ENCODE data around the gene ERC2. TPM values are rescaled to one million over a fixed set of nuclear protein-coding genes. Genes with fewer than 3 reads are reported as not detected.

Gene ERC2
- total and polyA plus RNA-seq, 11 donors: 0.16 to 3.8 (median 1.6) TPM

DNA sequence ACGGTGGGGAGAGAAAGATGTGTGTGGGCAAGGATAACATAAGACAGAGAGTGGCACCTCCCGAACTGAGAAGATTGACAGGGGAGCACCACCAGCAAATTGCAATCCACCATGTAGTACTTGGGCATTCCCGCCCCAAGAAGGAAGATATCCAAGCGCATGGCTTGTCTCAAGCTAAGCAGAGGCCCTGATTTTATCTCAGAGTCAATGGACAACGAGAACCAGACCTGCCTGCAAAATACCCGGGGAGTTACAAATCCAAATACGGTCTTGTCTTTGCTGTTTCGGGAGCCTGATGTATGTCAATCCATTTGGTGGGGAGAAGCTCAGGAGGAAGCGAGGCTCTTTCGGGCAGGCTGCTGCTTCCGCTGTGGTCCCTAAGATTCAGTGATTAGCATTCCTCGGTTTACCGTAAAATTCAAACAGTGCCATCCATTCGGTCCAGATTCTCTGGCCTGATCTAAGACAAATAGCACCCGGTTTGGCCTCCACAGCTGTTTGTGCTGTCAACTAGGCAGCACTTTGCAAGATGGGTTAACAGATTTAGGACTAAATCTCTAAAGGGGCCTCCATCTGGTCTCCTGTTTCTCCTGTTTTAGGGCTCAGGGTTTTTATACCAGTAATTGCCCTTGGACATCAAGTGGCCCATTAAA, 883.4 kb downstream of the ERC2 start:
- Histone ChIP-seq H3K4me3 (no peak overlapping the region), H3K4me1 (no peaks in the 10 kb centered on the region), H3K27me3 (no peaks in the 10 kb centered on the region), H3K9me3 (no peaks in the 10 kb centered on the region), H3K36me3 (no peaks in the 10 kb centered on the region), H3K27ac (no peak overlapping the region)
- 74 to 82% (median 81%) methylated on average over 15 of the region's 15 CpGs for WGBS, 4 donors
- TF ChIP-seq POLR2A (IDR thresholded peaks at IDR 0.05): no peak
- TF ChIP-seq, protein P1, sequence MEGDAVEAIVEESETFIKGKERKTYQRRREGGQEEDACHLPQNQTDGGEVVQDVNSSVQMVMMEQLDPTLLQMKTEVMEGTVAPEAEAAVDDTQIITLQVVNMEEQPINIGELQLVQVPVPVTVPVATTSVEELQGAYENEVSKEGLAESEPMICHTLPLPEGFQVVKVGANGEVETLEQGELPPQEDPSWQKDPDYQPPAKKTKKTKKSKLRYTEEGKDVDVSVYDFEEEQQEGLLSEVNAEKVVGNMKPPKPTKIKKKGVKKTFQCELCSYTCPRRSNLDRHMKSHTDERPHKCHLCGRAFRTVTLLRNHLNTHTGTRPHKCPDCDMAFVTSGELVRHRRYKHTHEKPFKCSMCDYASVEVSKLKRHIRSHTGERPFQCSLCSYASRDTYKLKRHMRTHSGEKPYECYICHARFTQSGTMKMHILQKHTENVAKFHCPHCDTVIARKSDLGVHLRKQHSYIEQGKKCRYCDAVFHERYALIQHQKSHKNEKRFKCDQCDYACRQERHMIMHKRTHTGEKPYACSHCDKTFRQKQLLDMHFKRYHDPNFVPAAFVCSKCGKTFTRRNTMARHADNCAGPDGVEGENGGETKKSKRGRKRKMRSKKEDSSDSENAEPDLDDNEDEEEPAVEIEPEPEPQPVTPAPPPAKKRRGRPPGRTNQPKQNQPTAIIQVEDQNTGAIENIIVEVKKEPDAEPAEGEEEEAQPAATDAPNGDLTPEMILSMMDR (IDR thresholded peaks at IDR 0.05): no peak
- ATAC-seq: no peak
- DNase-seq: no peak
- intact Hi-C loops (cut with DNase I): no loop called here

- Histone ChIP-seq H3K4me3 (no peak overlapping the region), H3K9me3 (no peaks in the 10 kb centered on the region), H3K27me3 (no peaks in the 10 kb centered on the region), H3K36me3 (no peaks in the 10 kb centered on the region), H3K4me1 (no peaks in the 10 kb centered on the region), H3K27ac (no peak overlapping the region)
- intact Hi-C loops (cut with DNase I): no loop called here
- TF ChIP-seq POLR2A (IDR thresholded peaks at IDR 0.05): no peak
- TF ChIP-seq, protein P1 (IDR thresholded peaks at IDR 0.05): no peak
- 74 to 92% (median 85%) methylated on average over 3 of the region's 3 CpGs for WGBS, 4 donors
- no peak for ATAC-seq
- DNase-seq: no peak
Observed at GRCh38 chr3:55584030-55584429, 884.2 kb downstream of the ERC2 start.

- intact Hi-C loops (cut with DNase I): no loop called here
- 63 to 76% (median 66%) methylated on average over 2 to 3 of the region's 3 CpGs for WGBS, 4 donors
- no peak overlapping the region for H3K4me3 ChIP-seq
- no peaks in the 10 kb centered on the region for H3K27me3 ChIP-seq
- H3K9me3 ChIP-seq: peaks cover 0 to 2% (median 0%) of the 10 kb centered on the region in 12 donors
- no peak for TF ChIP-seq POLR2A (IDR thresholded peaks at IDR 0.05)
- TF ChIP-seq, protein P1 (IDR thresholded peaks at IDR 0.05): no peak
- no peak for DNase-seq
- ATAC-seq: no peak
- no peaks in the 10 kb centered on the region for H3K36me3 ChIP-seq
- no peaks in the 10 kb centered on the region for H3K4me1 ChIP-seq
- H3K27ac ChIP-seq: no peak overlapping the region
Observed at GRCh38 chr3:55583475-55583874, 884.8 kb downstream of the ERC2 start.

DNA sequence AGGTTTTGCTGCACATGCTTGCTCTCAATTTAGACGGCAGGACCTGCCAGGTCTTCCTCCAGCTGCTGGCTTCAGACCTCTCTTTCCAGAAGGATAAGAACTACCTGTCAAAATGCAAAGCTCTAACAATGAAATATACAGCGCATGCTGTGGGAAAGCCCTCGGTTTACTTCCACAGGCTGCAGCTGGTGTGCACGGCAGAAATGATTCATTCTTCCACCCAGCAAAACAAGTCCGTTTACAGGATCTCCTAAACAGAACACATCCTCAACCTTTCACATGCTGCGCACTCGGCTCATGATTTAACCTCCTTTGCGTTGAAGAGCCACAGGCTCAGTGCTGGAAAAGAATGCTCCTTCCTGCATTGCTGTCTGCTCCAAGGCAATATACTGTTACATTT, 888.8 kb downstream of the ERC2 start:
- H3K27ac ChIP-seq: no peak overlapping the region
- DNase-seq: no peak
- H3K36me3 ChIP-seq: no peaks in the 10 kb centered on the region
- H3K9me3 ChIP-seq: peaks cover 0 to 4% (median 0%) of the 10 kb centered on the region in 12 donors
- WGBS, 4 donors: 55 to 68% (median 62%) methylated on average over 8 of the region's 8 CpGs
- H3K4me1 ChIP-seq: no peaks in the 10 kb centered on the region
- H3K4me3 ChIP-seq: no peak overlapping the region
- TF ChIP-seq, protein P1 (IDR thresholded peaks at IDR 0.05): no peak
- no peak for ATAC-seq
- H3K27me3 ChIP-seq: no peaks in the 10 kb centered on the region
- intact Hi-C loops (cut with DNase I): loop anchor here in 1 of 10 donors (10.0 kb wide), 1 partner anchor 135 kb away; no protein-coding TSS in a partner anchor

All from heart left ventricle (tissue), 16 donors.